T-helper 2 cell (primary cell): ENCODE measurements around the gene IMPA2.
"Not testable (repeated sequence)": the region's sequence is repeated elsewhere in the genome, so short reads cannot be mapped to it uniquely, and the experiment has no call there.

Experiments
- DNase-seq, 5 experiments: peaks; one replicate each; pipeline versions ENCODE4 v3.0.0 to v3.0.0-alpha.2; 2012 to 2022

The IMPA2 gene

GRCh38 chr18:11963991-11964484, 17.3 kb upstream of the IMPA2 start:
- peak in 1 of 5 experiments; percentile 12 for DNase-seq

GRCh38 chr18:11969904-11970835, 11.1 kb upstream of the IMPA2 start:
- DNase-seq, result no peak

- DNase-seq, result not testable (repeated sequence)
These were observed 10.5 kb upstream of the IMPA2 start for GRCh38 chr18:11970836-11971226.

GRCh38 chr18:11972371-11973174, 8.7 kb upstream of the IMPA2 start:
- no peak for DNase-seq

GRCh38 chr18:11974741-11975325, 6.5 kb upstream of the IMPA2 start:
- DNase-seq, result no peak

GRCh38 chr18:11975723-11976122, 5.6 kb upstream of the IMPA2 start:
- DNase-seq, result no peak

- DNase-seq, result no peak
These were observed 4.8 kb upstream of the IMPA2 start for GRCh38 chr18:11976315-11977152.

GRCh38 chr18:11977153-11977466, 4.2 kb upstream of the IMPA2 start:
- no peak for DNase-seq

GRCh38 chr18:11978956-11979355, 2.4 kb upstream of the IMPA2 start:
- no peak for DNase-seq

- DNase-seq, result no peak
These were observed 1.2 kb upstream of the IMPA2 start for GRCh38 chr18:11980163-11980493.

- DNase-seq, result peak; percentile 88 to 99 (median 94)
These were observed 664 bp upstream of the IMPA2 start for GRCh38 chr18:11980494-11981191.

- DNase-seq, result peak in 1 of 5 experiments; percentile 35
These were observed 448 bp downstream of the IMPA2 start for GRCh38 chr18:11981543-11982366.

GRCh38 chr18:11982981-11983380, 1.7 kb downstream of the IMPA2 start:
- no peak for DNase-seq

GRCh38 chr18:11983592-11983991, 2.3 kb downstream of the IMPA2 start:
- no peak for DNase-seq

GRCh38 chr18:11984091-11984490, 2.8 kb downstream of the IMPA2 start:
- DNase-seq, result no peak

GRCh38 chr18:11985586-11985985, 4.3 kb downstream of the IMPA2 start:
- DNase-seq, result no peak

GRCh38 chr18:11986061-11986460, 4.8 kb downstream of the IMPA2 start:
- DNase-seq, result no peak

GRCh38 chr18:11987527-11987926, 6.2 kb downstream of the IMPA2 start:
- DNase-seq, result no peak

GRCh38 chr18:11989174-11989573, 7.9 kb downstream of the IMPA2 start:
- no peak for DNase-seq

GRCh38 chr18:11989966-11990380, 8.7 kb downstream of the IMPA2 start:
- DNase-seq, result no peak

- no peak for DNase-seq
These were observed 9.2 kb downstream of the IMPA2 start for GRCh38 chr18:11990539-11990938.
